Thoracic aorta (tissue), 2 donors: Measurements from ENCODE around the gene ALDH3B1. TPM values are rescaled to one million over a fixed set of nuclear protein-coding genes. Genes with fewer than 3 reads are reported as not detected.
A peak's percentile ranks its signal among the peaks of the same experiment; 100 is the strongest.

Source experiments
- ATAC-seq: fragments of 150-250 bp; one replicate; pipeline ENCODE4 v1.8.0; 2017; ENCODE audit warnings: low read depth; ENCODE audit not compliant: insufficient number of reproducible peaks, low FRiP score
- DNase-seq: peaks from one replicate; pipeline ENCODE4 v3.0.0-alpha.2; 2020; ENCODE audit warnings: low spot score
- H3K27ac ChIP-seq, 2 donors: fragments of 200-600 bp; sonication (generic); 1 replicate in 1 of 2; 2 replicates in 1 of 2; pipeline ENCODE4 v1.5.1; 2016; ENCODE audit warnings: mild to moderate bottlenecking in 2 of 2, moderate library complexity in 2 of 2
- H3K27me3 ChIP-seq: fragments of 200-600 bp; sonication (generic); replicated peaks from 2 replicates; pipeline ENCODE4 v1.6.0; 2016; ENCODE audit warnings: mild to moderate bottlenecking; ENCODE audit not compliant: insufficient read depth
- H3K36me3 ChIP-seq: fragments of 200-600 bp; sonication (generic); one replicate; pipeline ENCODE4 v1.5.1; 2016
- H3K4me1 ChIP-seq, 2 donors: fragments of 200-600 bp; sonication (generic); 1 replicate in 1 of 2; 2 replicates in 1 of 2; pipeline versions ENCODE4 v1.5.1 to v1.6.0; 2016; ENCODE audit warnings: low read depth in 2 of 2, mild to moderate bottlenecking in 1 of 2; ENCODE audit not compliant: control insufficient read depth in 1 of 2
- H3K4me3 ChIP-seq: fragments of 200-600 bp; sonication (generic); 2 replicates; pipeline ENCODE4 v1.5.1; 2016; ENCODE audit warnings: mild to moderate bottlenecking
- H3K9me3 ChIP-seq: fragments of 200-600 bp; sonication (generic); 2 replicates; pipeline ENCODE4 v1.5.1; 2016
- CTCF ChIP-seq: fragments of 200-600 bp; sonication (generic); IDR thresholded peaks from one replicate; pipeline ENCODE4 v1.5.1; 2019; ENCODE audit warnings: antibody characterized with exemption
- total RNA-seq, 2 donors: library from RNA; depleted of rRNA; stranded (reverse); fragments of >200 nt; gene quantifications; one replicate each; pipeline versions ENCODE4 v1.1.0 to v1.2.3, GENCODE V29; 2016

The ALDH3B1 gene
- total RNA-seq, 2 donors from 2014 or later: 17.6 to 24.2 TPM

- no peak for ATAC-seq
- Histone ChIP-seq H3K36me3 (no peaks in the 10 kb centered on the region), H3K9me3 (no peaks in the 10 kb centered on the region), H3K27ac (peak overlapping the region; percentile 82), H3K4me3 (peak overlapping the region; percentile 71), H3K27me3 (no peaks in the 10 kb centered on the region), H3K4me1 (peaks cover 9 to 29% of the 10 kb centered on the region in 2 donors)
- no peak for TF ChIP-seq CTCF
- DNase-seq: no peak
Observed at GRCh38 chr11:68009391-68010089, 587 bp upstream of the ALDH3B1 start.

- ATAC-seq: no peak
- Histone ChIP-seq H3K36me3 (no peaks in the 10 kb centered on the region), H3K27me3 (no peaks in the 10 kb centered on the region), H3K4me1 (peaks cover 9 to 27% of the 10 kb centered on the region in 2 donors), H3K4me3 (peak overlapping the region; percentile 71), H3K9me3 (no peaks in the 10 kb centered on the region), H3K27ac (peak overlapping the region; percentile 82)
- no peak for TF ChIP-seq CTCF
- DNase-seq: no peak
Observed at GRCh38 chr11:68011051-68011943, 1.2 kb downstream of the ALDH3B1 start.

- H3K27ac ChIP-seq: peak overlapping the region in 1 of 2 donors; percentile 82
- H3K4me3 ChIP-seq: no peak overlapping the region
- DNase-seq: no peak
- H3K9me3 ChIP-seq: no peaks in the 10 kb centered on the region
- H3K27me3 ChIP-seq: no peaks in the 10 kb centered on the region
- ATAC-seq: no peak
- no peaks in the 10 kb centered on the region for H3K36me3 ChIP-seq
- peaks cover 9 to 27% of the 10 kb centered on the region in 2 donors for H3K4me1 ChIP-seq
- TF ChIP-seq CTCF: no peak
Observed at GRCh38 chr11:68012044-68012842, 2.1 kb downstream of the ALDH3B1 start.

GRCh38 chr11:68012843-68013610 lies 2.9 kb downstream of the ALDH3B1 start:
- Histone ChIP-seq H3K36me3 (no peaks in the 10 kb centered on the region), H3K27me3 (no peaks in the 10 kb centered on the region), H3K4me3 (no peak overlapping the region), H3K9me3 (no peaks in the 10 kb centered on the region), H3K4me1 (peaks cover 9 to 27% of the 10 kb centered on the region in 2 donors), H3K27ac (peak overlapping the region; percentile 11 to 12)
- TF ChIP-seq CTCF: no peak
- DNase-seq: no peak
- ATAC-seq: no peak
